Umbilical cord (tissue), 2 donors: ENCODE measurements around the gene SMPDL3B. TPM values are rescaled to one million over a fixed set of nuclear protein-coding genes. Genes with fewer than 3 reads are reported as not detected.
"Not testable (repeated sequence)": the region's sequence is repeated elsewhere in the genome, so short reads cannot be mapped to it uniquely, and the experiment has no call there.

Source experiments
- DNase-seq: peaks from one replicate; pipeline ENCODE4 v3.0.0-alpha.2; 2015; ENCODE audit warnings: low spot score
- total RNA-seq: library from RNA; depleted of rRNA; stranded (reverse); fragments of >200 nt; gene quantifications from one replicate; pipeline ENCODE4 v1.2.3, GENCODE V29; 2014; ENCODE audit warnings: low replicate concordance; ENCODE audit not compliant: insufficient read depth

The SMPDL3B gene
- total RNA-seq, 1 donor from 2014 or later: 1.2 TPM

GRCh38 chr1:27970401-27970800 is 35.6 kb downstream of the SMPDL3B start:
- DNase-seq: no peak

GRCh38 chr1:27971674-27972073 is 36.9 kb downstream of the SMPDL3B start:
- DNase-seq: no peak

GRCh38 chr1:27972141-27972540 is 37.3 kb downstream of the SMPDL3B start:
- DNase-seq: no peak

GRCh38 chr1:27973771-27974416 is 39.1 kb downstream of the SMPDL3B start:
- DNase-seq: no peak

- DNase-seq: no peak
These were observed 39.6 kb downstream of the SMPDL3B start for GRCh38 chr1:27974417-27974781.

GRCh38 chr1:27979151-27979858 is 44.5 kb downstream of the SMPDL3B start:
- peak; percentile 71 for DNase-seq

GRCh38 chr1:27979859-27980201 is 45.0 kb downstream of the SMPDL3B start:
- no peak for DNase-seq

- DNase-seq: peak; percentile 19
These were observed 45.5 kb downstream of the SMPDL3B start for GRCh38 chr1:27980216-27980845.

GRCh38 chr1:27981145-27981544 is 46.3 kb downstream of the SMPDL3B start:
- no peak for DNase-seq

GRCh38 chr1:27990920-27991537 is 56.2 kb downstream of the SMPDL3B start:
- no peak for DNase-seq

- no peak for DNase-seq
These were observed 57.5 kb downstream of the SMPDL3B start for GRCh38 chr1:27992276-27992675.

GRCh38 chr1:27993241-27993640 is 58.4 kb downstream of the SMPDL3B start:
- DNase-seq: peak; percentile 7

- peak; percentile 35 for DNase-seq
These were observed 59.3 kb downstream of the SMPDL3B start for GRCh38 chr1:27994060-27994459.

- not testable (repeated sequence) for DNase-seq
These were observed 59.7 kb downstream of the SMPDL3B start for GRCh38 chr1:27994526-27994925.

- no peak for DNase-seq
These were observed 64.3 kb downstream of the SMPDL3B start for GRCh38 chr1:27999055-27999454.

- DNase-seq: no peak
These were observed 67.8 kb downstream of the SMPDL3B start for GRCh38 chr1:28002600-28002999.

- not testable (repeated sequence) for DNase-seq
These were observed 68.3 kb downstream of the SMPDL3B start for GRCh38 chr1:28003117-28003516.

Other genes with a start within 250 kb of the SMPDL3B start
- gene FAM76A, start 209.0 kb upstream of the SMPDL3B start, total RNA-seq: 24.3 TPM
- gene STX12, start 161.8 kb upstream of the SMPDL3B start, total RNA-seq: 96.8 TPM
- gene PPP1R8, start 104.2 kb upstream of the SMPDL3B start, total RNA-seq: 26.2 TPM
- 13.7 TPM for gene THEMIS2, start 62.5 kb upstream of the SMPDL3B start, total RNA-seq
- 40.0 TPM for gene RPA2, start 20.4 kb upstream of the SMPDL3B start, total RNA-seq
- 3.9 TPM for gene XKR8, start 25.0 kb downstream of the SMPDL3B start, total RNA-seq
- 7.2 TPM for gene EYA3, start 153.6 kb downstream of the SMPDL3B start, total RNA-seq
- 3.4 TPM for gene PTAFR, start 241.7 kb downstream of the SMPDL3B start, total RNA-seq